Stimulated activated CD8-positive, alpha-beta memory T cell treated with anti-CD3 and anti-CD28 coated beads, Interleukin-7, amount 100 ng/mL, for 24 hours (primary cell): ENCODE measurements around the gene INPP5A.
"Not testable (repeated sequence)": the region's sequence is repeated elsewhere in the genome, so short reads cannot be mapped to it uniquely, and the experiment has no call there.

Experiments used
- DNase-seq: peaks from one replicate; pipeline ENCODE4 v3.0.0-alpha.2; 2020; ENCODE audit warnings: low read depth

Gene INPP5A

GRCh38 chr10:132786884-132787494 lies 249.4 kb downstream of the INPP5A start:
- no peak for DNase-seq

- DNase-seq, result no peak
Observed at GRCh38 chr10:132787495-132788179, 250.1 kb downstream of the INPP5A start.

- DNase-seq, result no peak
Observed at GRCh38 chr10:132788180-132788830, 250.7 kb downstream of the INPP5A start.

GRCh38 chr10:132788831-132789219 lies 251.2 kb downstream of the INPP5A start:
- no peak for DNase-seq

- no peak for DNase-seq
Observed at GRCh38 chr10:132789659-132790148, 252.1 kb downstream of the INPP5A start.

- DNase-seq, result no peak
Observed at GRCh38 chr10:132790470-132790869, 252.9 kb downstream of the INPP5A start.

DNA sequence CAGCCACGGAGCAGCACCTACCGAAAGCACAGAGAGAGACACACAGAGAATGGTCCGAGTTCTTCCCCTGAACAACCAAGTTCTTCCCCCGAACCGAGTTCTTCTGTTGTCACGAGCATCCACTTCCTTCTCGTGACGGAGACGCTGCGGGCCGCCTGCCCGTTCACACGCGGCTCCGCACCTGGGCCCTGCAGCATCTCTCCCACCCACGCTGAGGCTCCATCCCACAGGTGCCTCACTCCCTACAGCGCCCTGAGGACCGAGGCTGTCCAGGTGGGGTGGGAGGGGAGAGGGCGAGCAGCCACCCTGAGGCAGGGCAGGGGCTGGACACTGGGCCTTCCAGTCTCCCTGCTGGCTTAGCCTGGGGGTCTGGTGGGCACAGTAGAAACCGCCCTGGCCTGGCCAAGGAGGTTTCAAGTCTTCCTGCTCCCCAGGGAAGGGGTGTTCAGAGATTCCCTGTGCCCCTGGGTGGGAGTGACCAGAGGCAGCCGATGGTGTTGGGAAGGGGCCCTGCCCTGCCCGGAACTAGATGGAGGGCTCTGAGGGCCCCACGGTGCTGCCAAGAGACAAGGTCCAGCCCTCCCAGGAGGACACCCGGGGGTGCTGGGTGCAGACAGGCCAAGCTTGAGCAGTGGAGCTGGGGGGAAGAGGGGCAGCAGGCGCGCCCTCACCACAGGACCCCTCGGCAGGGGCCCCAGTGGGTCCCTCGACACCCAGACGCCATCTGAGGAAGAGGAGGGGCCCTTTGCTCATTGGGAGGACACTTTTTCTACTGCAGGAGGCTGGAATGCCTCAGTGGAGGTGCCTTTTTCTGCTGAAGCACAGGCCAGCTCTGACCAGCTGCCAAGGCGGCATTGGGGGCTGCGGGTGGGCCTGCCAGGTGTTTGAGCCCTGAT lies 253.6 kb downstream of the INPP5A start:
- DNase-seq, result no peak

DNA sequence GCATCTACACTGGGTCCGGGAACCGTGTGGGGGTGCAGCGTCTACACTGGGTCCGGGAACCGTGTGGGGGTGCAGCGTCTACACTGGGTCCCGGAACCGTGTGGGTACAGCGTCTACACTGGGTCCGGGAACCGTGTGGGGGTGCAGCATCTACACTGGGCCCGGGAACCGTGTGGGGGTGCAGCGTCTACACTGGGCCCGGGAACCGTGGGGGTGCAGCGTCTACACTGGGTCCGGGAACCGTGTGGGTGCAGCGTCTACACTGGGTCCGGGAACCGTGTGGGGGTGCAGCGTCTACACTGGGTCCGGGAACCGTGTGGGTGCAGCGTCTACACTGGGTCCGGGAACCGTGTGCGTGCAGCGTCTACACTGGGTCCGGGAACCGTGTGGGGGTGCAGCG lies 254.5 kb downstream of the INPP5A start:
- not testable (repeated sequence) for DNase-seq

GRCh38 chr10:132792796-132793195 lies 255.2 kb downstream of the INPP5A start:
- no peak for DNase-seq

DNA sequence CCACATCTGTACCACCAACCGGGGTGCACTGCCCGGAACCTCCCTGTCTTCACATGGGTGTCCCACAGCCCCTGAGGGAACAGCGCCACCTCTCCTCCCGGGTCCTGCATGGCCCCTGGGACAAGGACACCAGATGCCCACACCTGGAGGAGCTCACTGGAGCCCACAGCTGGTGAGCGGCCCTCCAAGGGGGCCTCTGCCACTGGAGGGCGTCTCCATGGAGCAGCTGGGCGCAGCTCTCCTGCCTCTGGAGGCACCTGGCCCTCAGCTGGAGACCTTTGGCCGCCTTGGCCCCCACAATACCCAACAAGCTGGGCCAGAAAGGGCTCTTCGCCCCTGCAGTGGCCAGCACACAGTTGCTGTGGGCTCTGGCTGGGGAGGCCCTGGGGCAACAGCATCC lies 255.6 kb downstream of the INPP5A start:
- no peak for DNase-seq

- no peak for DNase-seq
Observed at GRCh38 chr10:132793871-132794849, 256.6 kb downstream of the INPP5A start.

DNA sequence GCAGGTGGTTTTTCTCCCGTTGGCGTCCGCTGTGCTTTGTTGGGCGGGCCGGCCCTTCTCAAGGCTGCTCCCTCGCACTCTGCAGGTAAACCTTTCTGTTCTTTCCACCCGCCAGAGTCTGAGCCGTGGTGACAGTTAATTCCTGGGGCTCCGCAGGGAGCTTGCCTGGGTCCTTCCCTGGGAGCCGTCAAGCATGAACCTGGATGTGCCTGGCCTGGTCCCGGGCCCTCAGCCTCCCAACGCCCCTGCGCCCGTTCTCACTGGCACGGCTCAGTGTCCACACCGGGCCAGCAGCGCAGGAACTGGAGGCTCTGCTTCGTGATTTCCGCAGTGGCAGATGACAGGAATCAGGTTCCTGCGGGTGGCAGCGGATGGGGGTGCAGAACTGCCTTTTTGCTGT lies 259.3 kb downstream of the INPP5A start:
- DNase-seq, result no peak

DNA sequence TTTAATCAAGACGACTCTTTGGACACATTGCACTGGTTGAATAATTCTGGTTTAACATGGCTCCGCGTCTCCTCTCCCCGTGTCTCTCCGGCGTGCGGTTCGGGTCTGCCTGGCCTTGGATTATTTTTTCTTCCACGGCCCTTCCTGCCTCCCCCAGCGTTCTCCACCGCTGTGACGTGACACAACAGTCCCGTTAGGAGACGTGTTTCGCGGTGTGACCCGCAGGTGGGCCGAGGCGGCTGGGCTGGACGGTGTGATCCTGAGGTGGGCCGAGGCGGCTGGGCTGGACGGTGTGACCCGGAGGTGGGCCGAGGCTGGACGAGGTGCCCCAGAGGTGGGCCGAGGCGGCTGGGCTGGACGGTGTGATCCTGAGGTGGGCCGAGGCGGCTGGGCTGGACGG lies 260.4 kb downstream of the INPP5A start:
- not testable (repeated sequence) for DNase-seq

DNA sequence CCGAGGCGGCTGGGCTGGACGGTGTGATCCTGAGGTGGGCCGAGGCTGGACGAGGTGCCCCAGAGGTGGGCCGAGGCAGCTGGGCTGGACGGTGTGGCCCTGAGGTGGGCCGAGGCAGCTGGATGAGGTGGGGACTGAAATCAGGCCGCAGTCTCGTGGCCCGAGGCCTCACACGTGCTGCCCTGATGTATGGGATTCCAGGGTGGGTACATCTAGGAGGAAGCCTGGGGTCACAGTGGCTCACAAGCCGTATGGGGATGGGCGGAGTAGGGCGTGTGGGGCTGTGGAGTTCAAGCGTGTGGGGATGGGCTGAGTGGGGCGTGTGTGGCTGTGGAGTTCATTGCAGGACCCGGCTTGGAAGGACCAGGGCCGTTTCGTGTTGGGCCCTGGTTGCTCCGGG lies 260.8 kb downstream of the INPP5A start:
- no peak for DNase-seq

GRCh38 chr10:132798876-132799275 lies 261.3 kb downstream of the INPP5A start:
- DNase-seq, result no peak

GRCh38 chr10:132799865-132800264 lies 262.3 kb downstream of the INPP5A start:
- no peak for DNase-seq

DNA sequence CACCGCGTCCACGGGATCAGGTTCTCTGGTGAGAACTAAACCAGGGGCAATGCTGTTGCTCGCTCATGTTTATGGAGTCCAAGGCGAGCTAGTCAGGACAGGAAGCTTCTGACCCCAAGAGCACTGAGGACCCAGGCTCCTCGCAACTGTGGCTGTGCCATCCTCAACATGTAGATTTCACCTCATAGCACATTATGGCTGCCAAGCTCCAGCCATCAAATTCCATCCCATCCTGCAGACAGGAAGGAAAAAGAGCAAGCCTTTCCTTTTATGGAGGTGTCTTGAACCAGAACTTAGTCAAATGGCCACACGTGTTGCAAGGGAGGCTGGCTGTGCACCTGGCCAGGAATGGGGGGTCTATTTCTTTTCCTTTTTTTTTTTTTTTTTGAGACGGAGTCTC lies 264.5 kb downstream of the INPP5A start:
- no peak for DNase-seq

DNA sequence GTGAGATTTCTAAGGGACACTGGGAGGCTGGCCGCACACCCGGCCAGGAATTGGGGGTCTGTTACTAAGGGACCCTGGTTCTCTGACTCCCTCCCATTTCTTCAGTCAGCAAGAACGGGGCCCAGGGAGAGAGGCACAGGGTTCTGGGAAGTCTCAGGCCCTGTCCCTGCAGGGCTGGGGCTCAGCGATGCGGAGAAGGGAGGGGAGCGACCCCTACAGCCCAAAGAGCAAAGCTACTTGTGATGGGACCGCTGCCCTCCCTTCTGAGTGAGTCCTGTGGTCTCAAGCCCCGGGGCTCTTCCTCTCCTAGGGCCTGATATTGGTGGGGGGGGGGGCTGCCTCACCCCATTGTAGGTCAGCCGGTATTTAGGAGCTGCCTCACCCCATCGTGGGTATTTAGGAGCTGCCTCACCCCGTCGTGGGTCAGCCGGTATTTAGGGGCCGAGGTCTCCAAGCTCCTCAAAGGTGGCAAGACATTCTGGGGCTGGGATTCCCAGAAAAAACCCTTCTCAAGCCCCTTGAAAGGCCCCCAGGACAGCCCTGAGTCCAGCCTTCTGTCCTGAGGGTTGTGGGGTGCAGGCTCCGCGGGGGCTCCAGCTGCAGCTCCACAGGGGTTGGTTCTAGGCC lies 265.2 kb downstream of the INPP5A start:
- DNase-seq, result no peak

GRCh38 chr10:132803416-132804210 lies 266.0 kb downstream of the INPP5A start:
- DNase-seq, result no peak

DNA sequence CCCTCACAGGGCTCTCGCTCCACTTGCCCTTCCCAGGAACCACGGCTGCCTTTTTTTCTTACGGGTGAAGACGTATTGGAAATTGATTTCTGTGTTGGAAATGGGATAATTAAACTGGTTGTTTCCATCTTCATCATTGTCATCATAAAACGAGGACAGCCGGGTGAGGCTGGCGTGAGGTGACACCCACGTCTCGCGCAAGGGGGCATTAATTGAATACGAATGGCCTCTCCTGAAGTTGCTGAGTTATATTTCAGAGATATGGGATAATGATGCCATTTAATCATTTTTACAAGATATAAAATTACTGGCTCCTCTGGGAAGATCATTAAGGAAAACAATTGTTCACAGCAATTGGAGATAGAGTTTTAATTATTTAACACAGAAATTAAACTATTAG lies 266.7 kb downstream of the INPP5A start:
- DNase-seq, result no peak
